ENCODE results near the gene DMKN. TPM values are rescaled to one million over a fixed set of nuclear protein-coding genes. Genes with fewer than 3 reads are reported as not detected.

Gene DMKN
- total and polyA plus RNA-seq, 4 donors = 1.4 to 9.4 (median 2.4) TPM

DNA sequence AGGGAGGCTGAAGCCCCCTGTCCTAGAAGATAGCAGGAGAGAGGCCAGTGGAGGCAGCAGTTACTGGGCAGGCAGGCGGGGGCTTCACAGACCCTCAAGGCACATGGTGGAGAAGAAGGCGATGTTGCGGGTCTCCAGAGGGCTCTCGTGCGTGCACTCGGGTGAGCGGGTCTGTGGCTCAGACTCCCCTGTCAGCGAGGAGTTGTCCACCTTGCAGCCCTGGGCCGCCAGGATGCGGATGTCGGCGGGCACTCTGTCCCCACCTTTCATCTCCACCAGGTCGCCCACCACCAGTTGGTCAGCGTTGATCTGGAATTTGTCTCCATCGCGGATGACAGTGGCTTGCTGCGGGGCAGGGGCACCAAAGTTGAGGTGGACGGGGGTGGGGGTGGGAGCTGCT, 46.8 kb upstream of the DMKN start:
- Histone ChIP-seq H3K36me3 (ENCODE audit: control insufficient read depth in 4 of 4, insufficient read depth in 3 of 4, low read depth in 1 of 4, low read length in 3 of 4) (no peaks in the 10 kb centered on the region), H3K4me3 (ENCODE audit: low read depth in 1 of 3, low read length in 3 of 3) (no peak overlapping the region), H3K27ac (ENCODE audit: low read depth in 1 of 2, low read length in 2 of 2) (no peak overlapping the region), H3K27me3 (ENCODE audit: control insufficient read depth in 4 of 4, insufficient read depth in 4 of 4, low read length in 3 of 4) (peaks cover 0 to 7% (median 3%) of the 10 kb centered on the region in 4 donors), H3K9ac (ENCODE audit: low read depth in 1 of 2, low read length in 2 of 2) (no peak overlapping the region), H3K4me1 (ENCODE audit: control insufficient read depth in 4 of 4, insufficient read depth in 4 of 4, low read length in 3 of 4) (peaks cover 0 to 7% (median 4%) of the 10 kb centered on the region in 4 donors), H3K9me3 (ENCODE audit: control insufficient read depth in 4 of 4, low read length in 3 of 4) (no peaks in the 10 kb centered on the region)
- DNase-seq (ENCODE audit: low spot score) = no peak
- TF ChIP-seq HNF4A (conservative IDR thresholded peaks at IDR 0.05) (no peak), SP1 (IDR thresholded peaks at IDR 0.05) (no peak), FOXA2 (IDR thresholded peaks at IDR 0.05) (no peak), RXRA (IDR thresholded peaks at IDR 0.05) (no peak), EGR1 (IDR thresholded peaks at IDR 0.05; ENCODE audit: low read depth in 2 of 2) (no peak), JUND (IDR thresholded peaks at IDR 0.05) (no peak), NR2F2 (IDR thresholded peaks at IDR 0.05) (no peak), FOXA1 (IDR thresholded peaks at IDR 0.05) (no peak)
- TF ChIP-seq, protein P1, sequence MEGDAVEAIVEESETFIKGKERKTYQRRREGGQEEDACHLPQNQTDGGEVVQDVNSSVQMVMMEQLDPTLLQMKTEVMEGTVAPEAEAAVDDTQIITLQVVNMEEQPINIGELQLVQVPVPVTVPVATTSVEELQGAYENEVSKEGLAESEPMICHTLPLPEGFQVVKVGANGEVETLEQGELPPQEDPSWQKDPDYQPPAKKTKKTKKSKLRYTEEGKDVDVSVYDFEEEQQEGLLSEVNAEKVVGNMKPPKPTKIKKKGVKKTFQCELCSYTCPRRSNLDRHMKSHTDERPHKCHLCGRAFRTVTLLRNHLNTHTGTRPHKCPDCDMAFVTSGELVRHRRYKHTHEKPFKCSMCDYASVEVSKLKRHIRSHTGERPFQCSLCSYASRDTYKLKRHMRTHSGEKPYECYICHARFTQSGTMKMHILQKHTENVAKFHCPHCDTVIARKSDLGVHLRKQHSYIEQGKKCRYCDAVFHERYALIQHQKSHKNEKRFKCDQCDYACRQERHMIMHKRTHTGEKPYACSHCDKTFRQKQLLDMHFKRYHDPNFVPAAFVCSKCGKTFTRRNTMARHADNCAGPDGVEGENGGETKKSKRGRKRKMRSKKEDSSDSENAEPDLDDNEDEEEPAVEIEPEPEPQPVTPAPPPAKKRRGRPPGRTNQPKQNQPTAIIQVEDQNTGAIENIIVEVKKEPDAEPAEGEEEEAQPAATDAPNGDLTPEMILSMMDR (IDR thresholded peaks at IDR 0.05; ENCODE audit: low read depth, low read length, missing input control) = no peak
- TF ChIP-seq, protein P2, sequence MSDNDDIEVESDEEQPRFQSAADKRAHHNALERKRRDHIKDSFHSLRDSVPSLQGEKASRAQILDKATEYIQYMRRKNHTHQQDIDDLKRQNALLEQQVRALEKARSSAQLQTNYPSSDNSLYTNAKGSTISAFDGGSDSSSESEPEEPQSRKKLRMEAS (IDR thresholded peaks at IDR 0.05) = no peak
- TF ChIP-seq, protein P3, sequence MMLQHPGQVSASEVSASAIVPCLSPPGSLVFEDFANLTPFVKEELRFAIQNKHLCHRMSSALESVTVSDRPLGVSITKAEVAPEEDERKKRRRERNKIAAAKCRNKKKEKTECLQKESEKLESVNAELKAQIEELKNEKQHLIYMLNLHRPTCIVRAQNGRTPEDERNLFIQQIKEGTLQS (IDR thresholded peaks at IDR 0.05) = no peak
- TF ChIP-seq, protein P4, sequence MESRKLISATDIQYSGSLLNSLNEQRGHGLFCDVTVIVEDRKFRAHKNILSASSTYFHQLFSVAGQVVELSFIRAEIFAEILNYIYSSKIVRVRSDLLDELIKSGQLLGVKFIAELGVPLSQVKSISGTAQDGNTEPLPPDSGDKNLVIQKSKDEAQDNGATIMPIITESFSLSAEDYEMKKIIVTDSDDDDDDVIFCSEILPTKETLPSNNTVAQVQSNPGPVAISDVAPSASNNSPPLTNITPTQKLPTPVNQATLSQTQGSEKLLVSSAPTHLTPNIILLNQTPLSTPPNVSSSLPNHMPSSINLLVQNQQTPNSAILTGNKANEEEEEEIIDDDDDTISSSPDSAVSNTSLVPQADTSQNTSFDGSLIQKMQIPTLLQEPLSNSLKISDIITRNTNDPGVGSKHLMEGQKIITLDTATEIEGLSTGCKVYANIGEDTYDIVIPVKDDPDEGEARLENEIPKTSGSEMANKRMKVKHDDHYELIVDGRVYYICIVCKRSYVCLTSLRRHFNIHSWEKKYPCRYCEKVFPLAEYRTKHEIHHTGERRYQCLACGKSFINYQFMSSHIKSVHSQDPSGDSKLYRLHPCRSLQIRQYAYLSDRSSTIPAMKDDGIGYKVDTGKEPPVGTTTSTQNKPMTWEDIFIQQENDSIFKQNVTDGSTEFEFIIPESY (IDR thresholded peaks at IDR 0.05) = no peak
- TF ChIP-seq, protein P5, sequence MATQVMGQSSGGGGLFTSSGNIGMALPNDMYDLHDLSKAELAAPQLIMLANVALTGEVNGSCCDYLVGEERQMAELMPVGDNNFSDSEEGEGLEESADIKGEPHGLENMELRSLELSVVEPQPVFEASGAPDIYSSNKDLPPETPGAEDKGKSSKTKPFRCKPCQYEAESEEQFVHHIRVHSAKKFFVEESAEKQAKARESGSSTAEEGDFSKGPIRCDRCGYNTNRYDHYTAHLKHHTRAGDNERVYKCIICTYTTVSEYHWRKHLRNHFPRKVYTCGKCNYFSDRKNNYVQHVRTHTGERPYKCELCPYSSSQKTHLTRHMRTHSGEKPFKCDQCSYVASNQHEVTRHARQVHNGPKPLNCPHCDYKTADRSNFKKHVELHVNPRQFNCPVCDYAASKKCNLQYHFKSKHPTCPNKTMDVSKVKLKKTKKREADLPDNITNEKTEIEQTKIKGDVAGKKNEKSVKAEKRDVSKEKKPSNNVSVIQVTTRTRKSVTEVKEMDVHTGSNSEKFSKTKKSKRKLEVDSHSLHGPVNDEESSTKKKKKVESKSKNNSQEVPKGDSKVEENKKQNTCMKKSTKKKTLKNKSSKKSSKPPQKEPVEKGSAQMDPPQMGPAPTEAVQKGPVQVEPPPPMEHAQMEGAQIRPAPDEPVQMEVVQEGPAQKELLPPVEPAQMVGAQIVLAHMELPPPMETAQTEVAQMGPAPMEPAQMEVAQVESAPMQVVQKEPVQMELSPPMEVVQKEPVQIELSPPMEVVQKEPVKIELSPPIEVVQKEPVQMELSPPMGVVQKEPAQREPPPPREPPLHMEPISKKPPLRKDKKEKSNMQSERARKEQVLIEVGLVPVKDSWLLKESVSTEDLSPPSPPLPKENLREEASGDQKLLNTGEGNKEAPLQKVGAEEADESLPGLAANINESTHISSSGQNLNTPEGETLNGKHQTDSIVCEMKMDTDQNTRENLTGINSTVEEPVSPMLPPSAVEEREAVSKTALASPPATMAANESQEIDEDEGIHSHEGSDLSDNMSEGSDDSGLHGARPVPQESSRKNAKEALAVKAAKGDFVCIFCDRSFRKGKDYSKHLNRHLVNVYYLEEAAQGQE (IDR thresholded peaks at IDR 0.05) = no peak
- 86% methylated on average over 18 of the region's 18 CpGs for WGBS

DNA sequence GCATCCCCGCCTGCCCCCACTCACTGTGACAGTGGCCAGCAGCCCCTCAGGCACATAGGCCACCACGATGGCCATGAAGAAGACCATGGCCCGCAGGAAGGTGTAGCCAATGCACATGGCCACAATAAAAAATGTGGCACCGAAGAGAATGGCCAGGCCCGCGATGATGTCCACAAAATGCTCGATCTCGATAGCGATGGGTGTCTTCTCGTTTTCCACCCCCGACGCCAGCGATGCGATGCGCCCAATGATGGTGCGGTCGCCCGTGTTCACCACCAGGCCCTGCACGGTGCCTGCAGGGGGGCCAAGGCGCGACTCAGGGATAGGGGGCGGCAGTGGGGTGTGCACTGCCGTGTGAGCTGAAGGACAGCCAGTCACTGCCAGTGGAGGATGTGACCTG, 46.3 kb upstream of the DMKN start:
- Histone ChIP-seq H3K27me3 (ENCODE audit: control insufficient read depth in 4 of 4, insufficient read depth in 4 of 4, low read length in 3 of 4) (peaks cover 0 to 7% (median 3%) of the 10 kb centered on the region in 4 donors), H3K36me3 (ENCODE audit: control insufficient read depth in 4 of 4, insufficient read depth in 3 of 4, low read depth in 1 of 4, low read length in 3 of 4) (no peaks in the 10 kb centered on the region), H3K4me3 (ENCODE audit: low read depth in 1 of 3, low read length in 3 of 3) (no peak overlapping the region), H3K4me1 (ENCODE audit: control insufficient read depth in 4 of 4, insufficient read depth in 4 of 4, low read length in 3 of 4) (peaks cover 0 to 7% (median 4%) of the 10 kb centered on the region in 4 donors), H3K27ac (ENCODE audit: low read depth in 1 of 2, low read length in 2 of 2) (no peak overlapping the region), H3K9me3 (ENCODE audit: control insufficient read depth in 4 of 4, low read length in 3 of 4) (no peaks in the 10 kb centered on the region), H3K9ac (ENCODE audit: low read depth in 1 of 2, low read length in 2 of 2) (no peak overlapping the region)
- 86% methylated on average over 23 of the region's 23 CpGs for WGBS
- DNase-seq (ENCODE audit: low spot score) = no peak
- TF ChIP-seq RAD21 (IDR thresholded peaks at IDR 0.05) (no peak), EGR1 (IDR thresholded peaks at IDR 0.05; ENCODE audit: low read depth in 2 of 2) (no peak), FOXA2 (IDR thresholded peaks at IDR 0.05) (no peak)
